HG03135 (cell line): Measurements from ENCODE around the gene ECHDC3.

Source experiments
- ATAC-seq: cut with Tn5 transposase; IDR thresholded peaks from one replicate; pipeline ENCODE4 v1.9.1; 2021; ENCODE audit warnings: mild to moderate bottlenecking, moderate library complexity; ENCODE audit not compliant: unreplicated experiment

The ECHDC3 gene

GRCh38 chr10:11808808-11809207 lies 66.6 kb downstream of the ECHDC3 start:
- ATAC-seq, result no peak

GRCh38 chr10:11810313-11810766 lies 68.2 kb downstream of the ECHDC3 start:
- ATAC-seq, result no peak

GRCh38 chr10:11810973-11811372 lies 68.8 kb downstream of the ECHDC3 start:
- no peak for ATAC-seq

GRCh38 chr10:11813177-11813576 lies 71.0 kb downstream of the ECHDC3 start:
- no peak for ATAC-seq
